PFSK-1 (cell line): ENCODE results near the gene SMIM44.

Source experiments
- FOXP2 ChIP-seq: optimal IDR thresholded peaks from 2 replicates; pipeline ENCODE3; 2011; ENCODE audit warnings: borderline replicate concordance, control low read depth, inconsistent platforms; ENCODE audit not compliant: insufficient read depth; ENCODE audit errors: extremely low read length, extremely low read depth
- POLR2AphosphoS5 ChIP-seq: IDR thresholded peaks from 2 replicates; pipeline ENCODE4 v1.6.1; 2012; ENCODE audit warnings: low read depth, mild to moderate bottlenecking, control low read depth, low read length, moderate library complexity
- SIN3A ChIP-seq: IDR thresholded peaks from 2 replicates; pipeline ENCODE4 v1.6.1; 2012; ENCODE audit warnings: mild to moderate bottlenecking, low read length, moderate library complexity, borderline replicate concordance; ENCODE audit not compliant: insufficient read depth
- TAF1 ChIP-seq: IDR thresholded peaks from 2 replicates; pipeline ENCODE4 v1.6.1; 2012; ENCODE audit warnings: low read length, control low read depth, borderline replicate concordance; ENCODE audit not compliant: insufficient read depth
- TF ChIP-seq, protein P1 (sequence below), 2 experiments: IDR thresholded peaks; 2 replicates each; pipeline versions ENCODE4 v1.6.1 to v1.8.0; 2011 to 2012; ENCODE audit warnings: low read depth in 2 of 2, low read length in 2 of 2, control low read depth in 1 of 2, inconsistent platforms in 1 of 2, mild to moderate bottlenecking in 1 of 2, moderate library complexity in 1 of 2; ENCODE audit not compliant: insufficient read depth in 1 of 2

SMIM44 gene

DNA sequence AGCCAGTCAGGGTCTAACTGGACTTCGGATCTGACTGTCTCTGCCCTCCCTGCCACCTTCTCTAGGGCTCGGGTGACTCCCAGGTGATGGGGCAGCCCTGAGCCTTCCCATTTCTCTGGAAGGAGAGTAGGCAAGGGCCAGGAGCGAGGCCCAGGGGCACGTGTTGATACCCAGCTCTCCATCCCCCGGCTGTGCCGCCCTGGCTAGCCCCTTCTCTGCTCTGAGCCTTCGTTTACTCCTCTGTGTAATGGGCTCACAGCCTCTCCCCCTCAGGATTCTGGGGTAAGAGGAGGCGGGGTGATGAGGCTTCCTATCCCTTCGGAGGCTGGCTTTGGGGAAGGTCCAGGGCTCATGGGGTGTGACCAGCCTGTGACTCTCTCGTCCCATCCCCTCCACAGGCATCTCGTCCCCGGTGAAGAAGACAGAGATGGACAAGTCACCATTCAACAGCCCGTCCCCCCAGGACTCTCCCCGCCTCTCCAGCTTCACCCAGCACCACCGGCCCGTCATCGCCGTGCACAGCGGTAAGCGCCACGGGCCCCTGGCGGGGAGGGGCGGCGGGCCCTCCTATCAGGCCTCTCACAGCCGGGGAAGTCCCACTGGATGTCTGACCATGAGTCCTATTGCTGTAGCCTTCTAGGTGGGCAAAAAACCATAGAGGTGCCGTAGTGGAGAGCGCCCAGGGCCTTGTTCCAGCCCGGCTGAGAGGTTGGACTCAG lies 34.5 kb downstream of the SMIM44 start:
- TF ChIP-seq FOXP2 (no peak), TAF1 (no peak), POLR2AphosphoS5 (no peak), SIN3A (no peak)
- TF ChIP-seq, protein P1, sequence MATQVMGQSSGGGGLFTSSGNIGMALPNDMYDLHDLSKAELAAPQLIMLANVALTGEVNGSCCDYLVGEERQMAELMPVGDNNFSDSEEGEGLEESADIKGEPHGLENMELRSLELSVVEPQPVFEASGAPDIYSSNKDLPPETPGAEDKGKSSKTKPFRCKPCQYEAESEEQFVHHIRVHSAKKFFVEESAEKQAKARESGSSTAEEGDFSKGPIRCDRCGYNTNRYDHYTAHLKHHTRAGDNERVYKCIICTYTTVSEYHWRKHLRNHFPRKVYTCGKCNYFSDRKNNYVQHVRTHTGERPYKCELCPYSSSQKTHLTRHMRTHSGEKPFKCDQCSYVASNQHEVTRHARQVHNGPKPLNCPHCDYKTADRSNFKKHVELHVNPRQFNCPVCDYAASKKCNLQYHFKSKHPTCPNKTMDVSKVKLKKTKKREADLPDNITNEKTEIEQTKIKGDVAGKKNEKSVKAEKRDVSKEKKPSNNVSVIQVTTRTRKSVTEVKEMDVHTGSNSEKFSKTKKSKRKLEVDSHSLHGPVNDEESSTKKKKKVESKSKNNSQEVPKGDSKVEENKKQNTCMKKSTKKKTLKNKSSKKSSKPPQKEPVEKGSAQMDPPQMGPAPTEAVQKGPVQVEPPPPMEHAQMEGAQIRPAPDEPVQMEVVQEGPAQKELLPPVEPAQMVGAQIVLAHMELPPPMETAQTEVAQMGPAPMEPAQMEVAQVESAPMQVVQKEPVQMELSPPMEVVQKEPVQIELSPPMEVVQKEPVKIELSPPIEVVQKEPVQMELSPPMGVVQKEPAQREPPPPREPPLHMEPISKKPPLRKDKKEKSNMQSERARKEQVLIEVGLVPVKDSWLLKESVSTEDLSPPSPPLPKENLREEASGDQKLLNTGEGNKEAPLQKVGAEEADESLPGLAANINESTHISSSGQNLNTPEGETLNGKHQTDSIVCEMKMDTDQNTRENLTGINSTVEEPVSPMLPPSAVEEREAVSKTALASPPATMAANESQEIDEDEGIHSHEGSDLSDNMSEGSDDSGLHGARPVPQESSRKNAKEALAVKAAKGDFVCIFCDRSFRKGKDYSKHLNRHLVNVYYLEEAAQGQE (IDR thresholded peaks at IDR 0.05; ENCODE audit: insufficient read depth in 1 of 2, low read depth in 2 of 2, low read length in 2 of 2): no peak

DNA sequence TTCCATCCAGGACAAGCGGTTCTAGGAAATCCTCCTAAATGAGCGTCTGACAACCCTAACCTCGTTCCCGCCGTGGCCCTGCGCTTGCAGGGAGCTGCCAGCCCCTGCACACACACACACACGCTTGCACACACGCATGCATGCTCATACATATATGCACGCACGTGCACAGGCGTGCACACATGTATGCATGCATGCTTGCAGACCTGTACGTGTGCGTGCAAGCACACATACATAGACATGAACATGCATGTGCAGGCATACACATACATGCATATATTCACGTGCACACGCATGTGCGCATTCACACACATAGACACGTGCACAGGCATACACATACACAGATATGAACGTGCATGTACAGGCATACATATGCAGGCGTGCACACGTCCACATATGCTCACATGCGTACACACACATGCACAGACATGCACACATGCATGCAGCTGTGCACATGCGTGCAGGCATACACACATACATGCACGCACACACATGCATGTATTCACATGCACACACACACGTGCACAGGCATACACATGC lies 38.5 kb downstream of the SMIM44 start:
- TF ChIP-seq, protein P1 (IDR thresholded peaks at IDR 0.05; ENCODE audit: insufficient read depth in 1 of 2, low read depth in 2 of 2, low read length in 2 of 2): no peak
- TF ChIP-seq TAF1 (no peak), FOXP2 (no peak), SIN3A (no peak; the same call in 1 of the 2 replicates), POLR2AphosphoS5 (no peak)

DNA sequence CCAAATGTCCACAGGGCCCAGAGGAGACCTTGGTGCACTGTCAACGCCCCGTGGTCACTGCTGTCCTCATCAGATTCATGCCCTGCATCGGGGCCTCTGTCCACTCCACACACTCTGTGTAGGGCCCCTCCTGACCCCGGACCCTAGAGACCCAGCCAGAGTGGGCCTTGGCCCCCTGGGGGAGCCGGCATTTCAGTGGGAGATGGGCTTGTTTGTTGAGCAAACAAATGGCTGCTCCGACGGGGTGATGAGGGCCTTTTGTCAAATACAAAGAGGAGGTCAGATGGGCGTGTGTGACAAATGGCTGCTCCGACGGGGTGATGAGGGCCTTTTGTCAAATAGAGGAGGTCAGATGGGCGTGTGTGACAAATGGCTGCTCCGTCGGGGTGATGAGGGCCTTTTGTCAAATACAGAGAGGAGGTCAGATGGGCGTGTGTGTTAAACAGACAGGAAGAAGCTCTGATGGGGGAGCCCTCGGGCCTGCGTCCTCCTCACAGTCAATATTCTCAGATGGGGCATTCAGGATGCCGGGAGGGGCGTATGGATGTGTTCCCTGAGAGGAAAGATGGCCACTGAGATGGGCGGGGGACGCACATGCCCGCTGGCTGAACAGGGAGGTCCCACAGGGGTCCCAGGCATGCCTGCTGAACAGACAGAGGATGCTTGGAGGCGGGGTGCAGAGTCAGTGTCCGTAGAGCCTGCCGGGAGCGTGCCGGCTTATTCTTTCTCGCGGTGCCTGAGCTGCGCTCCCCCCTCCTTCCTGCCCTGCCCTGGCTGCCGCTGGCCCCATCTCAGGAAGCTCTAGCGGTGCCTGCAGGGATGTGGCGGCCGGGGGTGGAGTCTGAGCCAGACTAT lies 39.2 kb downstream of the SMIM44 start:
- TF ChIP-seq TAF1: no peak
- peak; percentile 44; the same call in 1 of the 2 replicates for TF ChIP-seq POLR2AphosphoS5
- no peak for TF ChIP-seq SIN3A
- TF ChIP-seq, protein P1 (IDR thresholded peaks at IDR 0.05; ENCODE audit: insufficient read depth in 1 of 2, low read depth in 2 of 2, low read length in 2 of 2): no peak
- no peak for TF ChIP-seq FOXP2

DNA sequence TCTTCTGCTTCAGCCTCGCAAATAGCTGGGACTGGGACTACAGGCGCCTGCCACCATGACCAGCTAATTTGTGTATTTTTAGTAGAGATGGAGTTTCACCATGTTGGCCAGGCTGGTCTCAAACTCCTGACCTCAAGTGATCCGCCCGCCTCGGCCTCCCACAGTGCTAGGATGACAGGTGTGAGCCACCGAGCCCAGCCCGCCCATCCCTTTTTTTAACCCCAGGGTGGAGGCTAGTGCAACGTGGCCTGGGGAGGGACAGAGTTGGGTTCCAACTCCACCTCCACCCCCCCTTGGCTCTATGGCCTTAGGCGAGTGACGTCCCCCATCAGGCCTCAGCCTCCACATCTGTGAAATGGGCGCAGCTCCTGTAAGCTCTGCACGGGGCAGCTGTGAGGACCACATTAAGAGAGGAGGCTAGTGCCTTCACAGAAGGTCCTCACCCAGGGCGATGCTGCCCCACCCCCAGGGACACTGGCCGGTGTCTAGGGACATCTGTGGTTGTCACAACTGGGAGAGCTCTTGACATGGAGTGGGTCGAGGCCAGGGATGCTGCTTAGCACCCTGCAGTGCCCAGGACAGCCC lies 40.7 kb downstream of the SMIM44 start:
- no peak for TF ChIP-seq FOXP2
- TF ChIP-seq SIN3A: no peak
- no peak for TF ChIP-seq POLR2AphosphoS5
- TF ChIP-seq TAF1: no peak
- TF ChIP-seq, protein P1 (IDR thresholded peaks at IDR 0.05; ENCODE audit: insufficient read depth in 1 of 2, low read depth in 2 of 2, low read length in 2 of 2): no peak
